Measurements from ENCODE around the gene ZC3H11A. TPM values are rescaled to one million over a fixed set of nuclear protein-coding genes. Genes with fewer than 3 reads are reported as not detected.

Gene ZC3H11A
- total RNA-seq, 1 experiment from 2014 or later: 75.2 TPM

DNA sequence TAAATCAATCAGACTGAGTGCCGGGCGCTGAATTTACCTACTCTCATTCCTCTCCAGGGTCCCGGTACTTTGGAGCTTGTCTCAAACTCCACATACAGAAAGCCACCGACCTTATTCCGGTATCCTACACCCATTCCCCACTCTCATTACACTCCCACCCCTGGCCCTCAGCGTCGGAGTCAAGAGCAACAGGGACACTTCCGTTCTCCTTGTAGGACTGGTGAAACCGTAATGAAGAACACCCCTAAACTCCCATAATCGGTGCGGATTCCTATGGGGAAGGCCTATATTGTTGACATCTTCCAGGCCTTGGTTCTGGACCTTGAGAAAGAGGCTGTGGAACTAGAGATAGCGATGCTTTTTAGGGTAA is 798 bp downstream of the ZC3H11A start:
- peaks cover 39% of the 10 kb centered on the region for H3K36me3 Mint-ChIP-seq
- peak; percentile 21 for ATAC-seq
- ChIA-PET POLR2A (no interaction called here), CTCF (interaction anchor here (0.6 kb wide), 1 partner anchor 119 kb away, joined by 3 read pairs; no protein-coding TSS in a partner anchor)
- H3K9me3 Mint-ChIP-seq: peaks cover 26% of the 10 kb centered on the region
- H3K4me3 Mint-ChIP-seq: peak overlapping the region; percentile 91
- peaks cover 44% of the 10 kb centered on the region for H3K4me1 Mint-ChIP-seq
- H3K27ac Mint-ChIP-seq: peak overlapping the region; percentile 99
- no peak for DNase-seq (ENCODE audit: low spot score)
- H3K27me3 Mint-ChIP-seq (ENCODE audit: low read depth): no peaks in the 10 kb centered on the region; the same call in 1 of the 2 replicates
- TF ChIP-seq CBFB (CRISPR knock-in tag; IDR thresholded peaks at IDR 0.05; ENCODE audit: low read depth): no peak
- TF ChIP-seq NFE2L1 (CRISPR knock-in tag; IDR thresholded peaks at IDR 0.05): 0 out of 2 replicates have a peak, but pooled peaks have one; percentile 19

DNA sequence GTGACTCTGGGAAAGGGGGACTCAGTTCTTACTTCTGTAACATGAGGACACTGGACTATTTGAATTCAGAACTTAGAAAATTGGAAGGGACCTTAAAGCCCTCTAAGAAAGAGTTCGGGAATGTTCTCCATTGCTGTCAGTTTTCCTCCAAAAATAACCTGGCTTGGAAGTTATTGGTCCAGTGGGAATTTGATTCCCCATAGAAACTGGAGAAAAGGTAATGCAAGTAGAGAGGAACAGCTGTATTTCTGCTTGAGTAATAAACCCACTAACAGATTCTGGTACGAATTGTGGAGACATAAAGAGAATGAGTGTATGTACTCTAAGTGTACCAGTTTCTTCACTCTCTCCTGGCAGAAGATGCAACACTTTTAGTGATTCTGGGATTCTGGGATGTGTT is 1.8 kb downstream of the ZC3H11A start:
- DNase-seq (ENCODE audit: low spot score): no peak
- Mint-ChIP-seq H3K27ac (peak overlapping the region; percentile 61), H3K4me3 (peak overlapping the region; percentile 91), H3K4me1 (peaks cover 42% of the 10 kb centered on the region), H3K27me3 (ENCODE audit: low read depth) (no peaks in the 10 kb centered on the region; the same call in 1 of the 2 replicates), H3K9me3 (peaks cover 26% of the 10 kb centered on the region), H3K36me3 (peaks cover 39% of the 10 kb centered on the region)
- POLR2A ChIA-PET: no interaction called here
- TF ChIP-seq, protein P1, sequence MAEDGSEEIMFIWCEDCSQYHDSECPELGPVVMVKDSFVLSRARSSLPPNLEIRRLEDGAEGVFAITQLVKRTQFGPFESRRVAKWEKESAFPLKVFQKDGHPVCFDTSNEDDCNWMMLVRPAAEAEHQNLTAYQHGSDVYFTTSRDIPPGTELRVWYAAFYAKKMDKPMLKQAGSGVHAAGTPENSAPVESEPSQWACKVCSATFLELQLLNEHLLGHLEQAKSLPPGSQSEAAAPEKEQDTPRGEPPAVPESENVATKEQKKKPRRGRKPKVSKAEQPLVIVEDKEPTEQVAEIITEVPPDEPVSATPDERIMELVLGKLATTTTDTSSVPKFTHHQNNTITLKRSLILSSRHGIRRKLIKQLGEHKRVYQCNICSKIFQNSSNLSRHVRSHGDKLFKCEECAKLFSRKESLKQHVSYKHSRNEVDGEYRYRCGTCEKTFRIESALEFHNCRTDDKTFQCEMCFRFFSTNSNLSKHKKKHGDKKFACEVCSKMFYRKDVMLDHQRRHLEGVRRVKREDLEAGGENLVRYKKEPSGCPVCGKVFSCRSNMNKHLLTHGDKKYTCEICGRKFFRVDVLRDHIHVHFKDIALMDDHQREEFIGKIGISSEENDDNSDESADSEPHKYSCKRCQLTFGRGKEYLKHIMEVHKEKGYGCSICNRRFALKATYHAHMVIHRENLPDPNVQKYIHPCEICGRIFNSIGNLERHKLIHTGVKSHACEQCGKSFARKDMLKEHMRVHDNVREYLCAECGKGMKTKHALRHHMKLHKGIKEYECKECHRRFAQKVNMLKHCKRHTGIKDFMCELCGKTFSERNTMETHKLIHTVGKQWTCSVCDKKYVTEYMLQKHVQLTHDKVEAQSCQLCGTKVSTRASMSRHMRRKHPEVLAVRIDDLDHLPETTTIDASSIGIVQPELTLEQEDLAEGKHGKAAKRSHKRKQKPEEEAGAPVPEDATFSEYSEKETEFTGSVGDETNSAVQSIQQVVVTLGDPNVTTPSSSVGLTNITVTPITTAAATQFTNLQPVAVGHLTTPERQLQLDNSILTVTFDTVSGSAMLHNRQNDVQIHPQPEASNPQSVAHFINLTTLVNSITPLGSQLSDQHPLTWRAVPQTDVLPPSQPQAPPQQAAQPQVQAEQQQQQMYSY (CRISPR knock-in tag; IDR thresholded peaks at IDR 0.05): no peak
- no peak for TF ChIP-seq ETV6 (CRISPR knock-in tag; IDR thresholded peaks at IDR 0.05)
- TF ChIP-seq, protein P2, sequence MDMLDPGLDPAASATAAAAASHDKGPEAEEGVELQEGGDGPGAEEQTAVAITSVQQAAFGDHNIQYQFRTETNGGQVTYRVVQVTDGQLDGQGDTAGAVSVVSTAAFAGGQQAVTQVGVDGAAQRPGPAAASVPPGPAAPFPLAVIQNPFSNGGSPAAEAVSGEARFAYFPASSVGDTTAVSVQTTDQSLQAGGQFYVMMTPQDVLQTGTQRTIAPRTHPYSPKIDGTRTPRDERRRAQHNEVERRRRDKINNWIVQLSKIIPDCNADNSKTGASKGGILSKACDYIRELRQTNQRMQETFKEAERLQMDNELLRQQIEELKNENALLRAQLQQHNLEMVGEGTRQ (CRISPR knock-in tag; IDR thresholded peaks at IDR 0.05): no peak
- TF ChIP-seq, protein P3, sequence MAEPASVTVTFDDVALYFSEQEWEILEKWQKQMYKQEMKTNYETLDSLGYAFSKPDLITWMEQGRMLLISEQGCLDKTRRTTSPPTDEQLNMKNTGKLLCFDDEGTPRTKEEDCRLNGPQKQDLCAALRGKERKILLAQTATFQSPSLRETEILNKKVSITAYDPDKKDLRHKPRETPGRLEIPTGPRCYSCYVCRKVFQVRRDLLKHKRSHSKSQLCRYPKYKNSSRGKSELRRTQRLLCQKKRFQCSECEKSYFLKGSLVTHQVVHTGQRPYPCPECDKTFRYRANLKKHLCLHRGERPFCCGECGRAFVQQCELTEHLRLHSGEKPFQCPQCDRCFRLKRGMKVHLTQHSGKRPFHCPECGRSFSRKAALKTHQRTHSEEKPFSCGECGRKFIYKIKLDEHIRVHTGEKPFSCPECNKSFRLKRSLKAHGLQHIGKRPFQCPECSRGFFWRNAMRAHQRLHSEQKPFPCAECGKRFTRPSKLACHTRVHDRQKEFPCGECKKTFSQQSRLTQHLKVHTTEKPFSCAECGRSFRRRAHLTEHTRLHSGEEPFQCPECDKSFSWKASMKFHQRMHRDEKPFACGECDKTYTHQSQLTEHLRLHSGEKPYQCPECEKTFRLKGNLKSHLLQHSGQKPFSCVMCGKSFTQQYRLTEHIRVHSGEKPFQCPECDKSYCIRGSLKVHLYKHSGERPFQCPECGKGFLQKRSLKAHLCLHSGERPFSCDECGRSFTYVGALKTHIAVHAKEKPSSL (CRISPR knock-in tag; conservative IDR thresholded peaks at IDR 0.05): no peak
- CTCF ChIA-PET: no interaction called here
- no peak for ATAC-seq

DNA sequence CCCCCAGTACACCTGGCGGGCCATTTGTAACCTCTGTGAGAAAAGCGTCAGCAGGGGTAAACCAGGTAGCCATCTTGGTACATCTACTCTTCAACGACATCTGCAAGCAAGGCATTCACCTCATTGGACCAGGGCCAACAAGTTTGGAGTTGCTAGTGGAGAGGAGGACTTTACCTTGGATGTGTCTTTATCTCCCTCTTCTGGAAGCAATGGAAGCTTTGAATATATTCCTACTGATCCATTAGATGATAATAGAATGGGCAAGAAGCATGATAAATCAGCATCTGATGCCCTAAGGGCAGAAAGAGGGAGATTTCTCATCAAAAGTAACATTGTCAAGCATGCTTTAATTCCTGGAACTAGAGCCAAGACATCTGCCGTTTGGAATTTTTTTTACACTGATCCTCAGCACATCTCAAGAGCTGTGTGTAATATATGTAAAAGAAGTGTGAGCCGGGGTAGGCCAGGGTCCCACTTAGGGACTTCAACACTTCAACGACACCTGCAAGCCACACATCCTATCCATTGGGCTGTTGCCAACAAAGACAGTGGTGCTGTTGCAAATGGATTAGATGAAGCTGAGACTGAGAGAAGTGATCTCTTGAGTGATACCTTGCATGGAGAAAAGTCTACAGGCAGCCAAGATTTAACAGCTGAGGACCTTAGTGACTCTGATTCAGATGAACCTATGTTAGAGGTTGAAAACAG is 2.7 kb downstream of the ZC3H11A start:
- peaks cover 44% of the 10 kb centered on the region for H3K36me3 Mint-ChIP-seq
- ChIA-PET CTCF (no interaction called here), POLR2A (no interaction called here)
- peaks cover 26% of the 10 kb centered on the region for H3K9me3 Mint-ChIP-seq
- no peak for ATAC-seq
- no peak for DNase-seq (ENCODE audit: low spot score)
- TF ChIP-seq FOXJ3 (CRISPR knock-in tag; IDR thresholded peaks at IDR 0.05; ENCODE audit: borderline replicate concordance) (no peak), ZNF219 (CRISPR knock-in tag; IDR thresholded peaks at IDR 0.05; ENCODE audit: borderline replicate concordance) (no peak), ZNF232 (CRISPR knock-in tag; IDR thresholded peaks at IDR 0.05) (no peak), ZNF263 (CRISPR knock-in tag; IDR thresholded peaks at IDR 0.05; ENCODE audit: low read depth) (no peak), HMGA2 (CRISPR knock-in tag; IDR thresholded peaks at IDR 0.05) (no peak)
- TF ChIP-seq, protein P4, sequence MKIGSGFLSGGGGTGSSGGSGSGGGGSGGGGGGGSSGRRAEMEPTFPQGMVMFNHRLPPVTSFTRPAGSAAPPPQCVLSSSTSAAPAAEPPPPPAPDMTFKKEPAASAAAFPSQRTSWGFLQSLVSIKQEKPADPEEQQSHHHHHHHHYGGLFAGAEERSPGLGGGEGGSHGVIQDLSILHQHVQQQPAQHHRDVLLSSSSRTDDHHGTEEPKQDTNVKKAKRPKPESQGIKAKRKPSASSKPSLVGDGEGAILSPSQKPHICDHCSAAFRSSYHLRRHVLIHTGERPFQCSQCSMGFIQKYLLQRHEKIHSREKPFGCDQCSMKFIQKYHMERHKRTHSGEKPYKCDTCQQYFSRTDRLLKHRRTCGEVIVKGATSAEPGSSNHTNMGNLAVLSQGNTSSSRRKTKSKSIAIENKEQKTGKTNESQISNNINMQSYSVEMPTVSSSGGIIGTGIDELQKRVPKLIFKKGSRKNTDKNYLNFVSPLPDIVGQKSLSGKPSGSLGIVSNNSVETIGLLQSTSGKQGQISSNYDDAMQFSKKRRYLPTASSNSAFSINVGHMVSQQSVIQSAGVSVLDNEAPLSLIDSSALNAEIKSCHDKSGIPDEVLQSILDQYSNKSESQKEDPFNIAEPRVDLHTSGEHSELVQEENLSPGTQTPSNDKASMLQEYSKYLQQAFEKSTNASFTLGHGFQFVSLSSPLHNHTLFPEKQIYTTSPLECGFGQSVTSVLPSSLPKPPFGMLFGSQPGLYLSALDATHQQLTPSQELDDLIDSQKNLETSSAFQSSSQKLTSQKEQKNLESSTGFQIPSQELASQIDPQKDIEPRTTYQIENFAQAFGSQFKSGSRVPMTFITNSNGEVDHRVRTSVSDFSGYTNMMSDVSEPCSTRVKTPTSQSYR (CRISPR knock-in tag; IDR thresholded peaks at IDR 0.05): no peak
- H3K4me3 Mint-ChIP-seq: peak overlapping the region; percentile 91
- no peaks in the 10 kb centered on the region; the same call in 1 of the 2 replicates for H3K27me3 Mint-ChIP-seq (ENCODE audit: low read depth)
- peak overlapping the region; percentile 32 for H3K27ac Mint-ChIP-seq
- H3K4me1 Mint-ChIP-seq: peaks cover 44% of the 10 kb centered on the region

Measured in WTC11 (cell line).